Right forelimb (tissue), 1 donor: ENCODE measurements around the gene SNX4.

Experiments
- DNase-seq: peaks from one replicate; pipeline ENCODE4 v3.0.0-alpha.2; 2018

The SNX4 gene

GRCh38 chr3:125398952-125399351, 121.0 kb downstream of the SNX4 start:
- no peak for DNase-seq
